Stimulated activated CD8-positive, alpha-beta memory T cell treated with anti-CD3 and anti-CD28 coated beads, Interleukin-4, amount 100 ng/mL, for 24 hours (primary cell): ENCODE measurements around the gene UCP3.

Source experiments
- DNase-seq: peaks from one replicate; pipeline ENCODE4 v3.0.0-alpha.2; 2020; ENCODE audit warnings: low read depth

UCP3 gene

DNA sequence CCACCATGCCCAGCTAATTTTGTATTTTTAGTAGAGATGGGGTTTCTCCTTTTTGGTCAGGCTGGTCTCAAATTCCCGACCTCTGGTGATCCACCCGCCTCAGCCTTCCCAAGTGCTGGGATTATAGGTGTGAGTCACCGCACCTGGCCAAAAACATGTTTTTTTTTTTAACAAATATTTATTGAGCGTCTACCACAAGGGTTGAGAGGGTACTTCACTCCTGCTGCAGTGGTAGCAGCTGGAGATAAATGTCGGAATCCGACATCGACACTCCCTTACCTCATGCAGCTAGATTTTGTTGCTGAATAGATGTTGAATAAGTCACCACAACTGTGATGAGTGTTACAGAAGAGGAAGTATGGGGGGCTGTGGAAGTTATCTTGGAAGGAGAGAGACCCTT lies 57.1 kb downstream of the UCP3 start:
- DNase-seq = no peak

DNA sequence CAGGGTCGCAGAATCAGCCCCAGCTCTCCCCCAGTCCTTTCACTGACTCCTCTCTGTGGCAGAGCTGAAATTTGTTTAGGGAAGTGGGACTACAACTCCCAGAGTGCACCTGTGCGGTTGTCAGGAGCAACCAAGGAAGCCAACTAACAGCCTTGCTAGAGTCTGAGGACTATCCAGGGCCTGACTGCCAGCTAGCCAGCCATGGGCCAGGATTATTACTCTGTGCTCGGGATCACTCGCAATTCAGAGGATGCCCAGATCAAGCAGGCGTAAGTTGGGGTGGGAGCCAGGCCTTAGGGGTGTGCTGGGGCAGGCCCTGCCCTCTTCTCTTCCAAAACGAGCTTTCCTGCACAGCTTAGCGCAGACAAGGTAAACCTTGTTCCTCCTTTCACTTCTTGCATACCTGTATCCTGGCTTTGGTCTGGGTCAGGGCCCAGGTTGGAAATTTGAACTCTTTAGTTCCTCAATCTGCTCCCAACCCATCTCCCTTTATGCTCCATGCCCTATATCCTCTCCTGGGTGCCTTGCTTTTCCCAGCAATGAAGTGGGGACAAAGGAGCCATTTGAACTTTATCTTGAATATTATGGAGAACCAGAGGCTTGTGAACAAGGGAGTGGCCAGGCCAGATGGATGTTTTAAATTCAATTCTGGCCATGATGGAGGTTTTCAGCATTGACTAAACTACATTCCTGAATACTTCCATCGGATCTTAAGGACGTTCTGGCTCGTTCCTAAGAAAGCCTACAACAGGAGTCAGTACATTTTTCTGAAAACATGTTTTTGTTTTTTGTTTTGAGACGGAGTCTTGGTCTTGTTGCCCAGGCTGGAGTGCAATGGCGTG lies 57.8 kb downstream of the UCP3 start, which contains the start of gene DNAJB13:
Gene DNAJB13 (plus strand): TSS at position 158 of the 842 bp plus-strand sequence. CDS start 44 bp downstream, at position 202.
- DNase-seq = no peak
